GM18517 (cell line): ENCODE results near the gene NBL1.

Experiments used
- ATAC-seq: cut with Tn5 transposase; IDR thresholded peaks from one replicate; pipeline ENCODE4 v1.9.1; 2021; ENCODE audit warnings: mild to moderate bottlenecking, moderate library complexity; ENCODE audit not compliant: unreplicated experiment

NBL1 gene

DNA sequence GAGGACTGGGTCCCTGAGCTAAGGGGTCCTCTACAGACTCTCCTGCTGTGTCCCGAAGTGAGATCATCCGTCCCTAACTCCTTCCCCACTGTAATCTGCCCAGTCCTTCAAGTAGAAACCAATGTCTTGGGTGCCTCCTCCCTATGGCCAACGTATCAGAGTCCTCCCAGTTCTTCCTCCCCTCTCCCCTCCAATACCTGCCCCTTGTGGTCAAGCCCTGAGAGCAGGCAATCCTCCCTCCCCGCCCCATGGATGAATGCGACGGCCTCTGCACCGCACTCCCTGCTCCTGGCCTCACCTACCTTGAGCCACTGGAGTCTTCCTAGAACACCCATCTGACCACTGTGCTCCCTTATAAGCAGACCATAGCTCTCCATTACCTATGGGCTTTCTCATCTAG lies 51.7 kb downstream of the NBL1 start:
- ATAC-seq, result no peak

DNA sequence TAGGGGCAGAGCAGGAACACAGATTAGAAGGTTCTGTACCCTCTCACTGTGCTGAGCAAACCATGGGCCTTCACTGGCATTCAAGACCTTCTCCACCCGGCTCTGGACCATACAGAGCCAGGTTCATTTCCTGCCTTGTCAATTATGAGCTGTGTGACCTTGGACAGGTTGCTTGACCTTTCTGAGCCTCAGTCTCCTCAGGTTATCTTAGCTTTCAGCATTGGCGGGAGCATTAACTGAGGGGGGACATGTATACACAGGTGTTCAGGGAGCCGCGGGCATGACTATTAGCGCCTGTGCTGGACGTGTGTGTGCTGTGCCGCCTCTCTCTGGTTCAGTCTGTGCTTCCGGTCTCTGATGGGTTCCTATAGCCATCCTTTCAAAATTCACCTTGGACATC lies 52.7 kb downstream of the NBL1 start:
- no peak for ATAC-seq

DNA sequence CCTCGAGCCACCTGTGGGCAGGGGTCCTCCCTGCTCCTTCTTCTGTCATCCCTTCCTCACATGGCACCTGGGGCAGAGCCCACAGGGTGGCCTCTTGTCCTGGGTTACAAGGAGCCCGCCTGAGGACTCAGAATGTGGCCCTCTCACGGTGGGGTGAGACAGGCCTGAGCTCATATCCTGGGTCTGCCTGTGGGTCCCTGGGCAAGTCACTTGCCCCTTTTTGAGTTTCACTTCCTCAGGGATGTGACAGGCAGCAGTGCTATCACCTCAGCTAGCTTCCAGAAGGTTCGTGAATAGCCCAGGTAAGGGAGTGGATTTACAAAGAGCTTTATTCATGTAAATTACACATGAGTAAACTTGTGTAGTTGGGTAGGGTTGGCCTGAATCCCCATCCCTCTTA lies 54.1 kb downstream of the NBL1 start:
- no peak for ATAC-seq

DNA sequence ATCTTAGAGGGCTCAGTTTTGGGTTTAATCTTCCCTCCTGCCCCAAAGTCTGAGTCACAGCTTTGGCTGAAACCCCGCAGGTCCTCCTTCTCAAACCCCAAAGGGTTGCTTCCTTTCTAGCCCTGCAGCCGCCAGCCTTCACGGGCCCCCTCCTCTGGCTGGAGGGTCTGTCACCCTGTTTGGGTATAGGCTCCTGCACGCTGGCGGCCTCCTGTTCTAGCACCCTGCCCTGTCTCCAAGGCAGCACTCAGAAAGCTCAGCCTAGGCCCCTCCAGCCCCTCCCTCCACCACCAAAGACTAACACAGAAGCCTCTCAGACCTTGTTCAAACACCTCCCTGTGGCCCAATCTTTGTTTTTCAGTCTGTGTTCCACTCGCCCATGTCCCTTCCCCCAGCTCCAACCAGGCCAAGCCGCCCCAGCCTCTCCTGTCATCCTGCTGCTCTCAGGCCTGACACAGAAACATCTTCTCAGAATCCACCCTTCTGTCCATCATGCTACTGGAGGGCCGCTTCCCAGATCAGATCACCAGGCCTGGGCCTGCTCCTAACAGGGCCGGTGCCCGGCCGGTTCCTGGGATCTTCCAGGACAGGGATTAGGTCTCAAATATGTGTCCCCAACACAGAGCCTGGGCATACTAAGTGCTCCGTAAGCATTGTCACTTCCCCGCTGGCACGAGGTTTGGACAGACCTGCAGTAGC lies 56.1 kb downstream of the NBL1 start:
- no peak for ATAC-seq

DNA sequence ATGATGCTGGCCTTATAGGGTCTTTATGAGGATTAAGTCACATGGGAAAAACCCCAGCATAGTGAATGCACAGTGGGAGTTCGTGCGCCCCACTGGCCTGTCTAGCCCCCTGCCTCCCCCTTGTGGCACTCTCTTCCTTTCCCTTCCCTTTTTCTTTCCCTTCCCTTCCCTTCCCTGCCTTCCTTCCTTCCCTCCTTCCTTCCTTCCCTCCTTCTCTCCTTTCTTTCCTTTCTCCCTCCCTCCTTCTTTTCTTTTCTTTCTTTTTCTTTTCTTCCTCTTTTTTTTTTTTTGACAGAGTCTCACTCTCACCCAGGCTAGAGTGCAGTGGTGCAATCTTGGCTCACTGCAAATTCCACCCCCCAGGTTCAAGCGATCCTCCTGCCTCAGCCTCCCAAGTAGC lies 59.2 kb downstream of the NBL1 start:
- no peak for ATAC-seq

DNA sequence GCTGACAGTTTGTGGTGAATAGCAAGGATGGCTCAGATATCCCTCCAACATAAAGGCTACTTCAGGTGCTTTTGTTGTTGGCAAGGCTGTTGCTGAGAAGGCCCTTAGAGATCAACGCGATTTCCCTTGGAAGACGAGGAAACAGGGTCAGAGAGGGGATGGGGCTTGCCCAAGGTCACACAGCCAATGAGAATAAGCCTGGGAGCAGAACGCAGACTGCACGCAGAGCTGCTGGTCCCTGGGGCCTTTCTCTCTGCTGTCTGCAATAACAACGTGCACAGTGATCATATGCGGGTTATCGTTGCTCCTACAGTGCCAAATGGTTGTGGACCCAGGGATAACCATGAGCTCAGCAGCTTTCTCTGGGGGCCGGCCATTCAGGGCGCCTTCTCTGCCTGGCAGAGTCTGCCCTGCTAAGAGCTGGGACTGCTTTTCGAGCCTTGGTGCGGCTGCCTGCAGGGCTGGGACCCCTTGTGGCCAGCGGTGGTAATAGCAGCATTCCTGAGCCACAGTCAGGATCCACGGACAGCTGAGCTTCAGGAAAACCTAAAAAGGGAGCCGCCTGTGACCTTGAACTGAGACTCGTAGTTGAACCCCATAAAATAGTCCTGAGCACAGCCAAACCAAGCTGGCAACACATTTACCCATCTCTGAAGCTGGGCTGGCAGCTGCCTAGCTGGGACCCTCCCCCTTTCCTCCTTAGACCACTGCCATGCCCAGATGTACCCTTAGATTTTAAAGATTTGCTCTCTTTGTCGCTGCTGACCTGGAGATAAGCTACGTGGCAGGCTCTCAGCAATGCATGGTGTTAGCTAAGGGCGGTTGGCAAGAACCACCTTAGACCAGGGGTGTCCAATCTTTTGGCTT lies 60.4 kb downstream of the NBL1 start:
- ATAC-seq, result no peak

DNA sequence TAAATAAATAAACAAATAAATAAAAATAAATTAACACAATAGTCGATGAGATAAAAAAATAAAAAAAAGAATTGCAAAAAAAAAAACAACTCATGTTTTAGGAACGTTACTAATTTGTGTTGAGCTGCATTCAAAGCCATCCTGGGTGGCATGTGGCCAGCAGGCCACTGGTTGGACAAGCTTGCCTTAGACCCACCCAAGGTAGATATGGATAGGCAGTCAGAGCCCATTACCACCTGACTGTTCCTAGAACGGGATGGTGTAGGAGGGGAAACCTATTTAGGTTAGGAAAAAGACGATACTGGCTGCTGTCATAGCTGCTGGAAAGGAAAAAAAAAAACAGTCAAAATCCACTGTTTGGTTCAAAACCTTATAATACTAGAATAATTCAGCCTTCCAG lies 61.4 kb downstream of the NBL1 start:
- ATAC-seq, result no peak

DNA sequence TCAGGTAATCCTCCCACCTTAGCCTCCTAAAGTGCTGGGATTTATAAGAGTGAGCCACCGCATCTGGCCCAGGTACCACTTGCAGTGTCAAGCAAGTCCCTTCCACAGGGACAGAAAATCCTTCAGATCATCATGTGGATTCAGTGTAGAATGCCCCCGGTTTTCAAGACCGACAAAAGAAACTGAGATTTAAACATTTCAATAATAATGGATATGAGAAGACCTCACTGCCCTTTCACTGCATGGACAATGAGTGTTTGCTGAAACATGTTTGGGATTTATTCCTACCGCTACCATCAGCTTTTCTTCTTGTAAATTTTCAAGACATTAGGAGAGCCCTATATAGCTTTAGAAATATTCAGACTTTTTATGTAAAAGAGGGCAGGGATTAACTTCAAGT lies 62.0 kb downstream of the NBL1 start:
- no peak for ATAC-seq
